Nephron (organoid): ENCODE data around the gene DDOST.

Source experiments
- H3K27ac Mint-ChIP-seq, 3 experiments: 2 replicates each; pipeline ENCODE4 v1.8.0; 2020; ENCODE audit warnings: mixed read lengths in 3 of 3, mild to moderate bottlenecking in 2 of 3, moderate library complexity in 1 of 3
- H3K27me3 Mint-ChIP-seq: 2 replicates; pipeline ENCODE4 v1.8.0; 2021; ENCODE audit warnings: low read depth, mild to moderate bottlenecking, moderate library complexity, mixed read lengths
- H3K36me3 Mint-ChIP-seq: 2 replicates; pipeline ENCODE4 v1.8.0; 2020; ENCODE audit warnings: low read depth, mixed read lengths
- H3K4me1 Mint-ChIP-seq: 2 replicates; pipeline ENCODE4 v1.8.0; 2020; ENCODE audit warnings: mixed read lengths
- H3K4me3 Mint-ChIP-seq, 3 experiments: 2 replicates each; pipeline ENCODE4 v1.8.0; 2020; ENCODE audit warnings: mild to moderate bottlenecking in 3 of 3, mixed read lengths in 3 of 3, moderate library complexity in 2 of 3
- H3K9me3 Mint-ChIP-seq: 2 replicates; pipeline ENCODE4 v1.8.0; 2020; ENCODE audit warnings: mixed read lengths
- TF ChIP-seq, protein P1 (sequence below), 3 experiments: fragments of 200-600 bp; sonication (generic); IDR thresholded peaks; one replicate each; pipeline ENCODE4 v1.5.0; 2021; ENCODE audit warnings: antibody characterized with exemption in 3 of 3; ENCODE audit not compliant: unreplicated experiment in 3 of 3

The DDOST gene

DNA sequence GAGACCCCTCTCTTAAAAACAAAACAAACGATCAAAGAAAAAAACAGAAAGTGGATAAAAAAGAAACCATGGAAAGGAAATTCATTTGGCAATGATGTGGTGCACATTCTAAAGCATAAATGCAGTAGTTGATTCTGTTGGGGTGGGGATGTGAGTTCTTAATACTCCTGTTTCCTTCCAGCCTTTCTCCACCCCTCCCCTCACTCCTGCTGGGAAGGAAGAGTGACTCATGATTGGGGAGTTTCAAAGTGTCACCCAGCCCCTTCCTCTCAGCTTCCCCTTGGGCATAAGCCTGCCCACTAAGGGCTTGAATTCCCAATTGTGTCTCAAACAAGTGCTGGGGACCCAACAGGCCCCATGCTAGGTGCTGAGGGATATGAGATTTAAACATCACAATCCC, 34.6 kb downstream of the DDOST start:
- TF ChIP-seq, protein P1, sequence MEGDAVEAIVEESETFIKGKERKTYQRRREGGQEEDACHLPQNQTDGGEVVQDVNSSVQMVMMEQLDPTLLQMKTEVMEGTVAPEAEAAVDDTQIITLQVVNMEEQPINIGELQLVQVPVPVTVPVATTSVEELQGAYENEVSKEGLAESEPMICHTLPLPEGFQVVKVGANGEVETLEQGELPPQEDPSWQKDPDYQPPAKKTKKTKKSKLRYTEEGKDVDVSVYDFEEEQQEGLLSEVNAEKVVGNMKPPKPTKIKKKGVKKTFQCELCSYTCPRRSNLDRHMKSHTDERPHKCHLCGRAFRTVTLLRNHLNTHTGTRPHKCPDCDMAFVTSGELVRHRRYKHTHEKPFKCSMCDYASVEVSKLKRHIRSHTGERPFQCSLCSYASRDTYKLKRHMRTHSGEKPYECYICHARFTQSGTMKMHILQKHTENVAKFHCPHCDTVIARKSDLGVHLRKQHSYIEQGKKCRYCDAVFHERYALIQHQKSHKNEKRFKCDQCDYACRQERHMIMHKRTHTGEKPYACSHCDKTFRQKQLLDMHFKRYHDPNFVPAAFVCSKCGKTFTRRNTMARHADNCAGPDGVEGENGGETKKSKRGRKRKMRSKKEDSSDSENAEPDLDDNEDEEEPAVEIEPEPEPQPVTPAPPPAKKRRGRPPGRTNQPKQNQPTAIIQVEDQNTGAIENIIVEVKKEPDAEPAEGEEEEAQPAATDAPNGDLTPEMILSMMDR (IDR thresholded peaks at IDR 0.05; ENCODE audit: unreplicated experiment in 3 of 3) = no peak
- Mint-ChIP-seq H3K4me1 (peaks cover 16% of the 10 kb centered on the region), H3K9me3 (no peaks in the 10 kb centered on the region), H3K27me3 (peaks cover 4% of the 10 kb centered on the region), H3K27ac (no peak overlapping the region), H3K4me3 (no peak overlapping the region), H3K36me3 (no peaks in the 10 kb centered on the region)

DNA sequence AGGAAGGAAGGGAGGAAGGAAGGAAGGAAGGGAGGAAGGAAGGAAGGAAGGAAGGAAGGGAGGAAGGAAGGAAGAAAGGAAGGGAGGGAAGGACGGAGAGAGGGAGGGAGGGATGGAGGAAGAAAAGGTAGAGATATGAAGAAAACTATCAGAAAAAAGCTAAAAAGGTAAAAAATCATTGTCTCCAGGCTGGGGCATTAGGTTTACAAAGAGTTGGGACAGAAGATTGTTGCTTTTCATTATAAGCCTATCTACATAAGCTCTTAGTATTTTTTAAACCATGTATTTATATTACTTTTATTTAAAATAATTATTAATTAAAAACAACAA, 35.1 kb downstream of the DDOST start:
- Mint-ChIP-seq H3K36me3 (no peaks in the 10 kb centered on the region), H3K9me3 (no peaks in the 10 kb centered on the region), H3K27ac (no peak overlapping the region), H3K4me1 (peaks cover 15% of the 10 kb centered on the region), H3K4me3 (no peak overlapping the region), H3K27me3 (peaks cover 4% of the 10 kb centered on the region)
- TF ChIP-seq, protein P1 (IDR thresholded peaks at IDR 0.05; ENCODE audit: unreplicated experiment in 3 of 3) = no peak

DNA sequence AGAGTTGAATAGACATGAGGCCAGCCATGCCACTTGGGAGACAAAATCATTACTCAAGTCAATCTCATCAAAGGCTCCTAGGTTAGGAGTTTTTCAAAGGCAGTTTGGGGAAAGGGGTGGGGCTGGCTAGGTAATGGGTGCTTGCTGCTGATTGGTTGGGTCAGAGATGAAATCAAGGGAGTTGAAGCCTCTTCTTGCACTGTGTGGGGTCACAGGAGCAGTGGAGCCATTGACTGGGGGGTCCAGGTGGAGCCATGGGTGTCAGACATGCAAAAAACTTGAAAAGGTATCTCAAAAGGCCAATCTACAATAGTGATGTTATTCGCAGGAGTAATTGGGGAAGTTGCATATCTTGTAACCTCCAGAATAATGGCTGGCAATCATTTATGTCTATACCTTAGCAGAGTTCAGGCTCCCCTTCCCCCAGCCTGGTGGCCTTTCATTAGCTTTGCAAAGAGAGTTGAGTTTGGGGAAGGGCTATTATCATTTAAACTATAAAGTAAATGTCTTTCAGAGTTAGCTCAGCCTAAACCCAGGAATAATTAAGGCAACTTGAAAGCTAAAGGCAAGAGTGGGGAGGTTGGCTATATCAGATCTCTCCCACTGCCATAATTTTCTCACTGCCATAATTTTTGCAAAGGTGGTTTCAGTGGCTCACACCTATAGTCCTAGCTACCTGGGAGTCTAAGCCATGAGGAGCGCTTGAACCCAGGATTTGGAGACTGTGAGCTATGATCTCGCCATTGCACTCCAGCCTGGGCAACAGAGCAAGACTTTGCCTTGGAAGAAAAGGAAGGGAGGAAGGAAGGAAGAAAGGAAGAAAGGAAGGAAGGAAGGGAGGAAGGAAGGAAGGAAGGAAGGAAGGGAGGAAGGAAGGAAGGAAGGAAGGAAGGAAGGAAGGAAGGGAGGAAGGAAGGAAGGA, 35.7 kb downstream of the DDOST start:
- Mint-ChIP-seq H3K27ac (no peak overlapping the region), H3K4me1 (peaks cover 8% of the 10 kb centered on the region), H3K36me3 (no peaks in the 10 kb centered on the region), H3K27me3 (peaks cover 4% of the 10 kb centered on the region), H3K9me3 (no peaks in the 10 kb centered on the region), H3K4me3 (no peak overlapping the region)
- TF ChIP-seq, protein P1 (IDR thresholded peaks at IDR 0.05; ENCODE audit: unreplicated experiment in 3 of 3) = no peak

DNA sequence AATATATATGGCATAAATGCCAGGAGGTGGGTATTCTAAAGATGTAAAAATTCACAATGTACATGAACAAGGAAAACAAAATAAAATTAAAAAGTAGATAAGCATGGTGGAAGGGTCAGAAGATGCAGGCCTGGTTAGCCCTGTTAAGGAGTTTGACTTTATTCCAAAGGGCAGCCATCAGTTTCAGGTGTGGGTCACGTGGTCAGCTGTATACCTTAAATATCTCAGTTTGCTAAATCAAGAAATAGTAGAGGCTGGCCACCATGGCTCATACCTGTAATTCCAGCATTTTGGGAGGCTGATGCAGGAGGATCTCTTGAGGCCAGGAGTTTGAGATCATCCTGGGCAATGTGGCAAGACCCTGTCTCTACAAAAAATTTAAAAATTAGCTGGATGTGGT, 36.5 kb downstream of the DDOST start:
- Mint-ChIP-seq H3K27me3 (peaks cover 4% of the 10 kb centered on the region), H3K4me3 (no peak overlapping the region)

DNA sequence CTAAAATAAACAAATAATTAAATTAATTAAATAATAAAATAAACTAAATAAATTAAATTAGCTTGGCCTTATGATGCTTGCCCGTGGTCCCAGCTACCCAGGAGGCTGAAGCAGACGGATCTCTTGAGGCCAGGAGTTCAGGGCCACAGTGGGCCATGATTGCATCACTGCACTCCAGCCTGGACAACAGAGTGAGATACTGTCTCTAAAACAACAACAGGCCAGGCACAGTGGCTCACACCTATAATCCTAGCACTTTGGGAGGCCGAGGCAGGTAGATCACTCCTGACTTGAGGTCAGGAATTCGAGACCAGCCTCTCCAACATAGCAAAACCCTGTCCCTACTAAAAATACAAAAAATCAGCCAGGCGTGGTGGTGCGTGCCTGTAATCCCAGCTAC, 40.2 kb downstream of the DDOST start:
- TF ChIP-seq, protein P1 (IDR thresholded peaks at IDR 0.05; ENCODE audit: unreplicated experiment in 3 of 3) = no peak
- H3K9me3 Mint-ChIP-seq = no peaks in the 10 kb centered on the region
- no peak overlapping the region for H3K4me3 Mint-ChIP-seq
- H3K27ac Mint-ChIP-seq = no peak overlapping the region
- peaks cover 4% of the 10 kb centered on the region for H3K27me3 Mint-ChIP-seq
- no peaks in the 10 kb centered on the region for H3K36me3 Mint-ChIP-seq
- peaks cover 9% of the 10 kb centered on the region for H3K4me1 Mint-ChIP-seq

More for the DNA sequence above, 36.5 kb downstream of the DDOST start:
- Mint-ChIP-seq H3K4me1 (peaks cover 6% of the 10 kb centered on the region), H3K9me3 (no peaks in the 10 kb centered on the region), H3K36me3 (no peaks in the 10 kb centered on the region), H3K27ac (no peak overlapping the region)
- TF ChIP-seq, protein P1 (IDR thresholded peaks at IDR 0.05; ENCODE audit: unreplicated experiment in 3 of 3) = no peak

DNA sequence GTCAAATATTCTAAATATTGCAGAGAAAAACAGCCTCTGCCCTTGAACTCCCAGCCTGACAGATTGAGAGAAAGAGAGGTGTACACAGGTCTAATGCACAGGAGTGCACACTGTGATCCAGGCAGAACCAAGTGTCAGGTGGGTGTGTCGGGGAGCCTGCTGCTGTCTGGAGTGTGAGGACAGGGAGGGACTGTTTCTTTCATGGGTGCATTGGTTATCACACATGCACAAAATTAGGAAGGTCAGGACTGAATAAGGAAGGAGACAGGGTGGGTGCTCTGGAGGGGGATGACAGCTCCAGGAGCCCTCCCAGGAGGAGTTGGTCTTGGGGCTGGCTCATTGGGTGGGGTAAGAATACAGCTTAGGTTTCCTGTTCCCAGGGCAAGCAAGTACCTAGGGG, 41.2 kb downstream of the DDOST start:
- TF ChIP-seq, protein P1 (IDR thresholded peaks at IDR 0.05; ENCODE audit: unreplicated experiment in 3 of 3) = no peak
- no peaks in the 10 kb centered on the region for H3K36me3 Mint-ChIP-seq
- no peak overlapping the region for H3K27ac Mint-ChIP-seq
- no peak overlapping the region for H3K4me3 Mint-ChIP-seq
- H3K9me3 Mint-ChIP-seq = no peaks in the 10 kb centered on the region
- peaks cover 3% of the 10 kb centered on the region for H3K27me3 Mint-ChIP-seq
- peaks cover 11% of the 10 kb centered on the region for H3K4me1 Mint-ChIP-seq
